ENCODE data around the gene DDIAS. TPM values are rescaled to one million over a fixed set of nuclear protein-coding genes. Genes with fewer than 3 reads are reported as not detected.

DDIAS gene
- total and polyA plus RNA-seq, 9 of the 15 experiments (the other 6 are each of a cell fraction or from before 2014, with no cell fraction given), result 9.4 to 27.2 (median 23.3) TPM

DNA sequence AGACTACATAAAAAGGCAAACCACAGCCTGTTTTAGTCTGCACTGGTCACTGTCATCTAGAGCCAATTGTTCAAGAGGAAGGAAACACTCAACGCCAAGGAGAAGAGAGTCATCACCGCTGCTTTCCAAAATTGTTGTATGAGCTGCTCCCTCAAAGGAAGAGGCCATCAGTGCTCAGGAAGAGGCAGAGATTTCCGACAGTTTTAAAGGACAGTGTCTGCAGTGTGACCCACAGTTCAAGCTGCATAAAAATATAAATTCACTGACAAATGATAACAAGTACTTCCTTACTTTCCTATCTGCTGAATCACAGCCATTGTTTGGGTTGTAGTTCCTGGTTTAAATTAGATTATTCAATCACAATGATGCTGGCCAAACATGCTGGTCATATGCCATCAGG is 17.7 kb upstream of the DDIAS start:
- ATAC-seq (no peak), FAIRE-seq (no peak), DNase-seq (ENCODE audit: extremely low read depth in 1 of 4, low spot score in 3 of 4) (no peak)
- Histone ChIP-seq H3K9ac (ENCODE audit: insufficient read depth in 1 of 2, low read depth in 2 of 2, low read length in 2 of 2) (no peak overlapping the region), H2AFZ (ENCODE audit: low read depth, low read length) (no peak overlapping the region), H3K79me2 (ENCODE audit: control insufficient read depth, insufficient read depth, low read length) (no peaks in the 10 kb centered on the region), H3K9me3 (replicated peaks; ENCODE audit: control insufficient read depth, insufficient read depth, low read depth, low read length) (no peaks in the 10 kb centered on the region), H3K4me1 (replicated peaks in 1 of 2; ENCODE audit: control insufficient read depth in 2 of 2, insufficient read depth in 2 of 2, low read length in 2 of 2) (no peaks in the 10 kb centered on the region), H3K4me2 (ENCODE audit: insufficient read depth, low read length) (no peak overlapping the region), H3K27me3 (ENCODE audit: control insufficient read depth in 2 of 2, insufficient read depth in 2 of 2, low read length in 2 of 2) (no peaks in the 10 kb centered on the region; a peak in 1 of 5 replicates), H3K4me3 (no peak overlapping the region), H4K20me1 (replicated peaks; ENCODE audit: control insufficient read depth, insufficient read depth, low read length) (no peaks in the 10 kb centered on the region), H3K9me1 (ENCODE audit: control insufficient read depth, insufficient read depth, low read length) (no peaks in the 10 kb centered on the region), H3K36me3 (ENCODE audit: control insufficient read depth, insufficient read depth, low read length) (no peaks in the 10 kb centered on the region), H3K27ac (ENCODE audit: extremely low read depth, low read depth, low read length) (no peak overlapping the region)
- POLR2A ChIA-PET, result interaction anchor here (1.7 kb wide), 1 partner anchor 16 kb away, joined by 7 read pairs; the partner anchor contains the start of gene PRCP
- WGBS (ENCODE audit: insufficient coverage, low coverage, missing lambda C conversion rate), result 30% methylated on average over 3 of the region's 3 CpGs
- no TSS peak for BruUV-seq (replicated peaks)
- CTCF ChIA-PET (ENCODE audit: low intra/inter-chr PET ratio), result no interaction called here
- intact Hi-C loops (cut with micrococcal nuclease) (no loop called here), in situ Hi-C loops (cut with MboI) (no loop called here)
- TF ChIP-seq ARHGAP35 (IDR thresholded peaks at IDR 0.05; ENCODE audit: partially characterized antibody) (no peak), ZNF124 (CRISPR knock-in tag; IDR thresholded peaks at IDR 0.05) (no peak), CHD2 (IDR thresholded peaks at IDR 0.05; ENCODE audit: low read depth, low read length) (no peak), EHMT2 (IDR thresholded peaks at IDR 0.05) (no peak), SLC30A9 (CRISPR knock-in tag; IDR thresholded peaks at IDR 0.05) (no peak)

DNA sequence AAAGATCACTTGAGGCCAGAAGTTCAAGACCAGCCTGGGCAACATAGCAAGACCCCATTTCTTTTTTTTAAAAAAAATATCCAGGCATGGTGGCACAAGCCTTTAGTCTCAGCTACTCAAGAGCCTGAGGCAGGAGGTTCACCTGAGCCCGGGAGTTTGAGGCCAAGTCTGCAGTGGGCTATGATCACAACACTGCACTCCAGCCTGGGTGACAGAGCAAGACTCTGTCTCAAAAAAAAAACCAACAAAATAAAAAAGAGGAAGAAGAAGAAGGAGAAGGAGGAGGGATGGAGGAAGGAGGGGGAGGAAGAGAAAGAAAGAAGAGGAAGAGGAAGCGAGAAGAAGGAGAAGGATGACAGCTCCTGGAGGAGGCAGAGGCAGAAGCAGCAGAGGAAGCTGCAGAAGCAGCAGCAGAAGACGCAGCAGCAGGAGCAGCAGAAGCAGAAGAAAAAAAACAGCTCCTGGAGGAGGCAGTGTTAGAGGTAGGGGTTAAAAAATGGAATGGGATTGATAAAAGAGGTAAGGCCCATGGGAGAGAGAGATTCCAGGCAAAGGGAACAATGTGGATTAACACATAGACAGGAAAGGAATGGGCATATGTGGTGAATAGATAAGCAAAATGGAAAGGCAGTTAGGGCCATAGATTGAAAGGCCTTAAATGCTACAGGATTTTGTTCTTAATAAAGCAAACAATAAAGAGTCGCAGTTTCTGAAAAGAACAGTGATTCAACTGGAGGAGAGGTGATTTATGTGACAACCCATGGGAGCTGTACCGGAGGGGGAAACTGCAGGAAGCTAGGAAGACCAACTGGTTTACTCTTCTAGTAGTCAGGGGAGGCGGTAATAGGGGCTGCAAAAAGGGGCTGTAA is 12.2 kb upstream of the DDIAS start:
- intact Hi-C loops (cut with micrococcal nuclease) (no loop called here), in situ Hi-C loops (cut with MboI) (no loop called here)
- POLR2A ChIA-PET, result interaction anchor here (0.7 to 2.1 kb wide), 4 partner anchors 11 to 165 kb away, joined by 3 to 9 read pairs (median 4); partner anchors contain the start of genes DDIAS and PRCP
- no peaks in the 10 kb centered on the region for H3K9me3 ChIP-seq (replicated peaks; ENCODE audit: control insufficient read depth, insufficient read depth, low read depth, low read length)
- CTCF ChIA-PET (ENCODE audit: low intra/inter-chr PET ratio), result no interaction called here
- no peak overlapping the region for H3K4me3 ChIP-seq
- H4K20me1 ChIP-seq (replicated peaks; ENCODE audit: control insufficient read depth, insufficient read depth, low read length), result no peaks in the 10 kb centered on the region; the same call in 1 of the 2 replicates
- no peak overlapping the region for H2AFZ ChIP-seq (ENCODE audit: low read depth, low read length)
- H3K27ac ChIP-seq (ENCODE audit: extremely low read depth, low read depth, low read length), result no peak overlapping the region
- no peaks in the 10 kb centered on the region for H3K9me1 ChIP-seq (ENCODE audit: control insufficient read depth, insufficient read depth, low read length)
- H3K36me3 ChIP-seq (ENCODE audit: control insufficient read depth, insufficient read depth, low read length), result no peaks in the 10 kb centered on the region
- H3K79me2 ChIP-seq (ENCODE audit: control insufficient read depth, insufficient read depth, low read length), result 0 out of 3 replicates have a peak, but pooled peaks cover 2% of the 10 kb centered on the region
- no peak overlapping the region for H3K9ac ChIP-seq (ENCODE audit: insufficient read depth in 1 of 2, low read depth in 2 of 2, low read length in 2 of 2)
- H3K27me3 ChIP-seq (ENCODE audit: control insufficient read depth in 2 of 2, insufficient read depth in 2 of 2, low read length in 2 of 2), result no peaks in the 10 kb centered on the region; a peak in 1 of 5 replicates
- peaks cover 0 to 7% of the 10 kb centered on the region in 2 experiments; a peak in 2 of 5 replicates for H3K4me1 ChIP-seq (replicated peaks in 1 of 2; ENCODE audit: control insufficient read depth in 2 of 2, insufficient read depth in 2 of 2, low read length in 2 of 2)
- 12% methylated on average over 6 of the region's 6 CpGs for WGBS (ENCODE audit: insufficient coverage, low coverage, missing lambda C conversion rate)
- DNase-seq (ENCODE audit: extremely low read depth in 1 of 4, low spot score in 3 of 4), result no peak
- ATAC-seq, result peak; percentile 62
- H3K4me2 ChIP-seq (ENCODE audit: insufficient read depth, low read length), result no peak overlapping the region
- no peak for FAIRE-seq
- BruUV-seq (replicated peaks), result no TSS peak
- TF ChIP-seq NFXL1 (CRISPR knock-in tag; IDR thresholded peaks at IDR 0.05) (no peak), BDP1 (IDR thresholded peaks at IDR 0.05; ENCODE audit: insufficient read depth, insufficient read length) (no peak), TEAD4 (IDR thresholded peaks at IDR 0.05; ENCODE audit: low read length) (no peak), TEAD4 (CRISPR knock-in tag; IDR thresholded peaks at IDR 0.05; ENCODE audit: borderline replicate concordance) (no peak), NR1H2 (CRISPR knock-in tag; IDR thresholded peaks at IDR 0.05) (no peak), MAZ (CRISPR knock-in tag; conservative IDR thresholded peaks at IDR 0.05 in 1 of 2, IDR thresholded peaks at IDR 0.05 in 1 of 2) (no peak), ETV5 (CRISPR knock-in tag; IDR thresholded peaks at IDR 0.05; ENCODE audit: low read depth) (0 out of 2 replicates have a peak, but pooled peaks have one; percentile 40), ARHGAP35 (IDR thresholded peaks at IDR 0.05; ENCODE audit: partially characterized antibody) (no peak), ETV1 (tag; conservative IDR thresholded peaks at IDR 0.05; ENCODE audit: low read depth) (no peak), ZNF263 (CRISPR knock-in tag; IDR thresholded peaks at IDR 0.05; ENCODE audit: borderline replicate concordance) (peak; percentile 88), RBM14 (IDR thresholded peaks at IDR 0.05; ENCODE audit: borderline replicate concordance, insufficient read depth, low read depth, low read length) (no peak)
